ENCODE data around the gene GOLGA8J. TPM values are rescaled to one million over a fixed set of nuclear protein-coding genes. Genes with fewer than 3 reads are reported as not detected.
"Not testable (repeated sequence)": the region's sequence is repeated elsewhere in the genome, so short reads cannot be mapped to it uniquely, and the experiment has no call there.

Gene GOLGA8J
- total and polyA plus RNA-seq, 4 donors = 1.5 TPM; not detected in 3

DNA sequence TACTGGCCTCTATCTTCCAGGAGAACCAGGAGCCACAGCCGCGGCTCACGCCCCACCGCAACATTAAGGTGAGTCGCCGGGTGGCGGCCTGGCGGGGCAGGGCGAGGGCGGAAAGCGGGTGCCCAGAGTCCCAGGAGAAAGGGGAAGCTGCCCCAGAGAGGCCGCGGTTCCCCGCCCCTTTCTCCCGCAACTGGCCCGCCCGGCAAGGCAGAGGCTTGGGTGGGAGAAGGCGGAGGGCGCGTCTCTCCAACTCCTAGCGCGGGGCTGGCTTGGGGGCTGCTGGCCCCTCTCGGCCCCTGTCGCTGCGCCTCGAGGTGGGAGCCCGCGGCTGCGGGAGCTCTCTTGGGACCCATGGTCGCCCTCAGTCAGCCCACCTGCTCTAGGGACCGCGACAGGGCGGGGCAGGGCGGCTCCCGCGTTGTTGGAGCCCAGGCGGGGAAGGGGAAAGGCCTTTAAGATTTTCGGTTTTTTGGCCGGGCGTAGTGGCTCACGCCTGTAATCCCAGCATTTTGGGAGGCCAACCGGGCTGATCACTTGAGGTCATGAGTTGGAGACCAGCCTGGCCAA lies 21.3 kb downstream of the GOLGA8J start:
- DNase-seq (peak in 1 of 2 donors; percentile 30), ATAC-seq (ENCODE audit: low FRiP score) (peak; percentile 85)
- H3K4me1 ChIP-seq (ENCODE audit: control insufficient read depth in 1 of 2, insufficient read depth in 2 of 2, low read length in 2 of 2); H3K9me3 ChIP-seq (ENCODE audit: control insufficient read depth, low read length); H3K27ac ChIP-seq (ENCODE audit: low read depth in 1 of 2, low read length in 2 of 2); H3K27me3 ChIP-seq (ENCODE audit: control insufficient read depth in 1 of 2, insufficient read depth in 2 of 2, low read length in 1 of 2); intact Hi-C loops (cut with DNase I); H3K36me3 ChIP-seq (ENCODE audit: control insufficient read depth in 1 of 2, insufficient read depth in 2 of 2, low read length in 1 of 2): not testable (repeated sequence)
- 2 to 3% methylated on average over 6 to 25 of the region's 42 CpGs for WGBS, 2 donors
- peak overlapping the region in 1 of 2 donors; percentile 6 for H3K4me3 ChIP-seq (ENCODE audit: low read length in 2 of 2)

DNA sequence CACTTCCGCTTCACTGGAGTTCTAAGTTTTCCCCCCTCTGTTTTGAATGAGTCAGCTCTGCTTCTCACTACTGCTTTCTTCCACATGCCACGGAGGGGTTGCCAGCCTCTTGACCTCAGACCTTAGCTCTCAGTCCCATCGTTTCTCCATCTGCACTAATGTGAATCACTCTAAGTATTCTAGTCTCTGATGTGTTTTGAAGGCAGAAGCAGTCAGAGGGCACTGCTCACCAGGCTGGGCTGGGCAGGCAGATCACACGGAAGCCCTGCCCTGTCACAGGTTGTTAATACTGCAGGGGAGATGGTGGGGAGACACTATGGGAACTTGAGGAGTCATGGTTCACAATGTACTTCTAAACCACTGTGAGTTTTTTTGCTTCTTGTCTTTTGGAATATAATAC lies 27.8 kb downstream of the GOLGA8J start:
- intact Hi-C loops (cut with DNase I); ATAC-seq (ENCODE audit: low FRiP score); H3K36me3 ChIP-seq (ENCODE audit: control insufficient read depth in 1 of 2, insufficient read depth in 2 of 2, low read length in 1 of 2); H3K9me3 ChIP-seq (ENCODE audit: control insufficient read depth, low read length); H3K4me3 ChIP-seq (ENCODE audit: low read length in 2 of 2); H3K27ac ChIP-seq (ENCODE audit: low read depth in 1 of 2, low read length in 2 of 2); H3K4me1 ChIP-seq (ENCODE audit: control insufficient read depth in 1 of 2, insufficient read depth in 2 of 2, low read length in 2 of 2); DNase-seq; H3K27me3 ChIP-seq (ENCODE audit: control insufficient read depth in 1 of 2, insufficient read depth in 2 of 2, low read length in 1 of 2): not testable (repeated sequence)
- no CpG with 5 or more reads among the region's 4 CpGs for WGBS, 2 donors

DNA sequence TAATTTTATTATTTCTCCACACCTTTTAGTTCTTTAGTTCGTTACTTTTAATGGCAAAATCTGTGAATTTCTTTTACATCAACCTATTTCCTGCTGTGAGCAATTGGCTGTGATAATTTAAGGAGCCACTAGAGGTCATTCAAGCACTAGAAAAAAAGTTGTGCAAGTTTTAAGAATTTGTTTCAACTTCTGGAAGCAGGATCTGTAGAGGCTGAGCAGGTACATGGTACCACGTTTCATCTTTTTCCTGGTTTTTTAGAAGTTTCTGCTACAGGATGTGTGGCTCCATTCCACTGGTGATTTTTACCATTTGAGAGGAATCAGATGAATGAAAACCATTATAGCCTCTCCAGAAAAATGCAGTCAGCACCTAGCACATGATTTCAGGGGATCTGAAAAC lies 47.3 kb downstream of the GOLGA8J start:
- intact Hi-C loops (cut with DNase I); H3K9me3 ChIP-seq (ENCODE audit: control insufficient read depth, low read length); ATAC-seq (ENCODE audit: low FRiP score); H3K4me1 ChIP-seq (ENCODE audit: control insufficient read depth in 1 of 2, insufficient read depth in 2 of 2, low read length in 2 of 2); DNase-seq; H3K36me3 ChIP-seq (ENCODE audit: control insufficient read depth in 1 of 2, insufficient read depth in 2 of 2, low read length in 1 of 2); H3K27me3 ChIP-seq (ENCODE audit: control insufficient read depth in 1 of 2, insufficient read depth in 2 of 2, low read length in 1 of 2); H3K4me3 ChIP-seq (ENCODE audit: low read length in 2 of 2); H3K27ac ChIP-seq (ENCODE audit: low read depth in 1 of 2, low read length in 2 of 2): not testable (repeated sequence)
- WGBS, 2 donors = 0% methylated on average over 1 of the region's 2 CpGs

DNA sequence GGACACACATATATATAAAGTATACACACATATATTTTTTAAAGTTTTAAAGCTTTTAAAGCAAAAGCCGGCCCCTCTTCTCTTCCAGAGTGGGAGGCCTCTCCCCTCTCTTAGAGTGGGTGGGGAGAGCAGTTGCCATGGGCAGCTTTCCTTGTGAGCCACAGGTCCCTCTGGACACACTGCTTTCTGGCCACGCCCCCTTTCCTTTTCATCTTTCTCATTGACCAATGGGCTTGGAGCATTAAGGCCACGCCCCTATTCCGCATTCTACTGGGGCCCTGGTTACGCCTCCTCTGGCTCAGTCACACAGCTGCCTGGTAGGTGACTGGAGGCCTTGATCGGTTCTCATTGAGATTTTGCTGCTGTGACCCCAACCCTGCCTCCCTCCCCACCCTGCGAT lies 52.0 kb downstream of the GOLGA8J start, which contains the start of gene GOLGA8T:
GOLGA8T (plus strand) TSS at position 301 of the 400 bp plus-strand sequence; CDS start at position 399, 98 bp downstream.
- DNase-seq; intact Hi-C loops (cut with DNase I); H3K4me3 ChIP-seq (ENCODE audit: low read length in 2 of 2); H3K4me1 ChIP-seq (ENCODE audit: control insufficient read depth in 1 of 2, insufficient read depth in 2 of 2, low read length in 2 of 2); ATAC-seq (ENCODE audit: low FRiP score); H3K27me3 ChIP-seq (ENCODE audit: control insufficient read depth in 1 of 2, insufficient read depth in 2 of 2, low read length in 1 of 2); H3K9me3 ChIP-seq (ENCODE audit: control insufficient read depth, low read length); H3K36me3 ChIP-seq (ENCODE audit: control insufficient read depth in 1 of 2, insufficient read depth in 2 of 2, low read length in 1 of 2); H3K27ac ChIP-seq (ENCODE audit: low read depth in 1 of 2, low read length in 2 of 2): not testable (repeated sequence)
- no CpG with 5 or more reads among the region's 7 CpGs for WGBS, 2 donors

Other genes starting within 250 kb of the GOLGA8J start
- under 1 TPM in 1 of 2 donors, not detected in 1; 0.48 TPM for gene GOLGA8T, start 52.1 kb downstream of the GOLGA8J start, total RNA-seq
- not detected for gene GOLGA8T, start 52.1 kb downstream of the GOLGA8J start, polyA plus RNA-seq